Kidney tubule cell (primary cell): ENCODE results near the gene PCDH9.

Experiments
- DNase-seq: peaks from one replicate; pipeline ENCODE4 v3.0.0-alpha.2; 2018; ENCODE audit warnings: low spot score

Gene PCDH9

GRCh38 chr13:67036699-67037457, 193.3 kb downstream of the PCDH9 start:
- no peak for DNase-seq

- no peak for DNase-seq
Observed at GRCh38 chr13:67033170-67033569, 197.0 kb downstream of the PCDH9 start.

GRCh38 chr13:67023130-67023876, 206.8 kb downstream of the PCDH9 start:
- DNase-seq: peak; percentile 84

GRCh38 chr13:67018775-67019174, 211.4 kb downstream of the PCDH9 start:
- DNase-seq: no peak

- no peak for DNase-seq
Observed at GRCh38 chr13:67017276-67017675, 212.9 kb downstream of the PCDH9 start.

- DNase-seq: no peak
Observed at GRCh38 chr13:67015976-67016600, 214.0 kb downstream of the PCDH9 start.

- no peak for DNase-seq
Observed at GRCh38 chr13:67014399-67014798, 215.7 kb downstream of the PCDH9 start.

GRCh38 chr13:67013709-67014108, 216.4 kb downstream of the PCDH9 start:
- no peak for DNase-seq

GRCh38 chr13:67008075-67008668, 222.0 kb downstream of the PCDH9 start:
- no peak for DNase-seq

GRCh38 chr13:67004511-67004910, 225.6 kb downstream of the PCDH9 start:
- no peak for DNase-seq

GRCh38 chr13:67003743-67004142, 226.4 kb downstream of the PCDH9 start:
- DNase-seq: no peak

GRCh38 chr13:67001363-67001762, 228.8 kb downstream of the PCDH9 start:
- DNase-seq: no peak

- DNase-seq: no peak
Observed at GRCh38 chr13:66996503-66996902, 233.6 kb downstream of the PCDH9 start.

- DNase-seq: no peak
Observed at GRCh38 chr13:66995203-66995611, 234.9 kb downstream of the PCDH9 start.

GRCh38 chr13:66994517-66995202, 235.5 kb downstream of the PCDH9 start:
- peak; percentile 47 for DNase-seq

GRCh38 chr13:66994097-66994496, 236.0 kb downstream of the PCDH9 start:
- peak; percentile 83 for DNase-seq

- DNase-seq: no peak
Observed at GRCh38 chr13:66992719-66993118, 237.4 kb downstream of the PCDH9 start.

- no peak for DNase-seq
Observed at GRCh38 chr13:66992183-66992582, 238.0 kb downstream of the PCDH9 start.

- DNase-seq: no peak
Observed at GRCh38 chr13:66984241-66984640, 245.9 kb downstream of the PCDH9 start.

- DNase-seq: no peak
Observed at GRCh38 chr13:66981912-66982311, 248.2 kb downstream of the PCDH9 start.

- no peak for DNase-seq
Observed at GRCh38 chr13:66977161-66977560, 253.0 kb downstream of the PCDH9 start.

GRCh38 chr13:66974889-66975288, 255.2 kb downstream of the PCDH9 start:
- no peak for DNase-seq
